Glomerular visceral epithelial cell (primary cell): ENCODE measurements around the gene SIGLECL1.

ENCODE experiments used
- DNase-seq: peaks from one replicate; pipeline ENCODE4 v3.0.0-alpha.2; 2016; ENCODE audit errors: extremely low spot score

SIGLECL1 gene

GRCh38 chr19:51295382-51296126 is 44.7 kb downstream of the SIGLECL1 start:
- no peak for DNase-seq

- no peak for DNase-seq
These were observed 45.6 kb downstream of the SIGLECL1 start for GRCh38 chr19:51296336-51297093.

GRCh38 chr19:51297406-51297805 is 46.5 kb downstream of the SIGLECL1 start:
- no peak for DNase-seq

GRCh38 chr19:51301266-51301665 is 50.4 kb downstream of the SIGLECL1 start:
- no peak for DNase-seq

GRCh38 chr19:51305479-51305878 is 54.6 kb downstream of the SIGLECL1 start:
- DNase-seq: no peak

- no peak for DNase-seq
These were observed 60.7 kb downstream of the SIGLECL1 start, which contains the start of gene IGLON5 for GRCh38 chr19:51311351-51312257. Gene IGLON5, plus strand, starts transcription at chr19:51311644. Its CDS starts 204 bp downstream, at chr19:51311848.

GRCh38 chr19:51316688-51317087 is 65.8 kb downstream of the SIGLECL1 start:
- DNase-seq: no peak

GRCh38 chr19:51317376-51317775 is 66.5 kb downstream of the SIGLECL1 start:
- no peak for DNase-seq

- DNase-seq: no peak
These were observed 67.1 kb downstream of the SIGLECL1 start for GRCh38 chr19:51317968-51318367.
